AG04449 (cell line): ENCODE results near the gene PFDN4.
"Not testable (repeated sequence)": the region's sequence is repeated elsewhere in the genome, so short reads cannot be mapped to it uniquely, and the experiment has no call there.

ENCODE experiments used
- CTCF ChIA-PET: fragments of 350-600 bp; formaldehyde crosslinking; extraction: SDS; loops from one replicate; lab custom pipeline; 2021; ENCODE audit warnings: antibody characterized with exemption; lab: Yijun Ruan, JAX
- POLR2A ChIA-PET: fragments of 400-600, 350-600 bp; formaldehyde crosslinking; extraction: SDS; loops from one replicate; lab custom pipeline; 2020; ENCODE audit warnings: antibody characterized with exemption, inconsistent platforms; lab: Yijun Ruan, JAX
- DNase-seq: peaks from one replicate; pipeline ENCODE4 v3.0.0-alpha.2; 2010; ENCODE audit warnings: low read depth, low spot score
- H3K4me3 ChIP-seq: 2 replicates; pipeline ENCODE4 v1.5.1; 2011; ENCODE audit warnings: low read depth, mild to moderate bottlenecking, control low read depth, low read length
- CTCF ChIP-seq: IDR thresholded peaks from one replicate; pipeline ENCODE4 v1.5.1; 2011; ENCODE audit warnings: mild to moderate bottlenecking, moderate library complexity, low read length, control low read depth, inconsistent platforms; ENCODE audit not compliant: insufficient read depth; ENCODE audit errors: missing control alignments

The PFDN4 gene

DNA sequence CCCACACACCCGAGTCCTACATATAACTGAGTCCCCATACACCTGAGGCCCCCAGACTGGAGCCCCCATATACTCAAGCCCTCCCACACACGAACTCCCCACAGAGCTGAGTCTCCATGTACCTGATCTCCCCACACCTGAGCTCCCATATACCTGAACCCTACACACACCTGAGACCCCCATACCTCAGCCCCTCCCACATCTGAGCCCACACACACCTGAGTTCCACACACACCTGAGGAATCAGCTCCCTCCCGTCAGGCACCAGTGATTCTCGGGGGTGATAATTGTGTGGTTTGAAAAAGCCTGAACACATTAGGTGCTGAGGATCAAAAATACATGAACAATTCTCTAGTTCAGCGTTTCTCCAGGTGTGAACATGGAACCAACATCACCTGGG lies 15.4 kb downstream of the PFDN4 start:
- TF ChIP-seq CTCF, result no peak
- DNase-seq, result no peak
- CTCF ChIA-PET, result interaction anchor here (0.6 to 8.5 kb wide), 9 partner anchors 10 to 458 kb away, joined by 3 to 189 read pairs (median 3); partner anchors contain the start of gene PFDN4
- no peak overlapping the region for H3K4me3 ChIP-seq
- POLR2A ChIA-PET, result no interaction called here

DNA sequence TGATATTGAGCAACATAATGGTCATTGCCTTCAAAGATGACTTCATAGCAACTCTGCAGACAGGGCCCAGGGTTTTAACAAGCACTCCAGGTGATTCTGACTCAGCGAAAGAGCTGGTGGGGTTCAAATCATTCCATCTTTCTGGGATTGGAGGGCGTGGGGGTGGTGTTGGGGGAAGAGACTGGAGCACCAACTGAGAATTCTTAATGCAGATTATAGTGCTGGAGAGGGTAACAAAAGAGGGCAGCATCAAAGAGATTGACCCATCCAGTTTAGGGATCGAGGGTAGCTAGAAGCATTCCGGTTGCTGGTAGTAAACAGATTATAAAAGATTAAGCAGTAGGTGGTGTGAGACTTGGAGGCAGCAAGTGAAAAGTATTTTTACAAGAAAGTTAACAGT lies 15.9 kb downstream of the PFDN4 start:
- TF ChIP-seq CTCF, result no peak
- no peak overlapping the region for H3K4me3 ChIP-seq
- DNase-seq, result no peak
- POLR2A ChIA-PET, result no interaction called here
- CTCF ChIA-PET, result interaction anchor here (2.3 to 8.5 kb wide), 2 partner anchors 11 to 424 kb away, joined by 7 to 189 read pairs; no protein-coding TSS in a partner anchor

GRCh38 chr20:54224642-54225041 lies 16.8 kb downstream of the PFDN4 start:
- POLR2A ChIA-PET, DNase-seq, H3K4me3 ChIP-seq: not testable (repeated sequence)
- CTCF ChIA-PET, result interaction anchor here (2.4 kb wide), 1 partner anchor 423 kb away, joined by 8 read pairs; no protein-coding TSS in a partner anchor

DNA sequence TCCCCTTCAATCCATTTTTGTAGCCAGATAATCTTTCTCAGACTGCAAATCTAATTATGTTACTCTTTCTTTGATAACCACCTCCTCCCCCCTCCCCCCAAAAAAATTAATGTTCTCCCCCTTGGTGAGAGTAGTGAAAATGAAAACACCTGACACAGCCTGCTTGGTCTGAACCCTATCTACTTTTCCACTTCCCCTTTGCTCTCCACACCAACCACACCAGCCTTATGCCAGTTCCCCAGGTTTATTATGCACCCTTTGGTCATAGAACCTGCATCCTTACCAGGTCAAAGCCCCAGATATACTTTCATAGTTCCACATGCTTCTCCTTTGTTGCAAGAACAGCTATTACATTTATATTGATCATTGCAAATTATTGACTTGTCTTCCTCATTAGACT lies 19.4 kb downstream of the PFDN4 start:
- ChIA-PET POLR2A (no interaction called here), CTCF (interaction anchor here (1.2 kb wide), 1 partner anchor 250 kb away, joined by 3 read pairs; no protein-coding TSS in a partner anchor)
- no peak overlapping the region for H3K4me3 ChIP-seq
- no peak for TF ChIP-seq CTCF
- no peak for DNase-seq

DNA sequence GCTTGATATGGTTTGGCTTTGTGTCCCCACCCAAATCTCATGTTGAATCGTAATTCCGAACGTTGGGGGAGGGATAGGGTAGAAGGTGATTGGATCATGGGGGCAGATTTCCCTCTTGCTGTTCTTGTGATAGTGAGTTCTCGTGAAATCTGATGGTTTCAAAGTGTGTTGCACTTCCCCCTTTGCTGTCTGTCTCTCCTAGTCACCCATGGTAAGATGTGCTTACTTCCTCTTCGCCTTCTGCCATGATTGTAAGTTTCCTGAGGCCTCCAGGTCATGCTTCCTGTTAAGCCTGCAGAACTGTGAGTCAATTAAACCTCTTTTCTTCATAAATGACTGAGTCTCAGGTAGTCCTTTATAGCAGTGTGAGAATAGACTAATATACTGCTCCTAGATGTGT lies 19.9 kb downstream of the PFDN4 start:
- DNase-seq, result no peak
- H3K4me3 ChIP-seq, result no peak overlapping the region
- TF ChIP-seq CTCF, result no peak
- POLR2A ChIA-PET, result no interaction called here
- CTCF ChIA-PET, result interaction anchor here (1.1 to 1.2 kb wide), 2 partner anchors 8 to 249 kb away, joined by 3 to 4 read pairs; no protein-coding TSS in a partner anchor

GRCh38 chr20:54228841-54229240 lies 21.0 kb downstream of the PFDN4 start:
- DNase-seq, result no peak
- no peak overlapping the region for H3K4me3 ChIP-seq
- ChIA-PET POLR2A (no interaction called here), CTCF (interaction anchor here (1.1 kb wide), 2 partner anchors 9 to 10 kb away, joined by 3 to 4 read pairs; no protein-coding TSS in a partner anchor)
- no peak for TF ChIP-seq CTCF
